DOHH2 (cell line): ENCODE measurements around the gene CD79A.

Experiments
- H3F3A ChIP-seq: fragments of 200-600 bp; sonication (generic), shearing (Covaris generic); 2 replicates; pipeline ENCODE4 v1.6.0; 2016; ENCODE audit warnings: antibody characterized with exemption, mild to moderate bottlenecking; ENCODE audit not compliant: control insufficient read depth, insufficient read depth
- H3K27ac ChIP-seq: fragments of 200-600 bp; sonication (generic); 2 replicates; pipeline ENCODE4 v1.5.1; 2014; ENCODE audit warnings: low read depth, mild to moderate bottlenecking, low read length, moderate library complexity
- H3K27me3 ChIP-seq: fragments of 200-600 bp; sonication (generic); 2 replicates; pipeline ENCODE4 v1.6.1; 2014; ENCODE audit warnings: mild to moderate bottlenecking, low read length, mixed read lengths; ENCODE audit not compliant: control insufficient read depth
- H3K36me3 ChIP-seq: fragments of 200-600 bp; sonication (generic); 2 replicates; pipeline ENCODE4 v1.6.1; 2014; ENCODE audit warnings: mild to moderate bottlenecking, low read length, moderate library complexity, mixed read lengths; ENCODE audit not compliant: control insufficient read depth
- H3K4me1 ChIP-seq: fragments of 200-600 bp; sonication (generic); 2 replicates; pipeline ENCODE4 v1.6.1; 2014; ENCODE audit warnings: mild to moderate bottlenecking, low read length, mixed read lengths; ENCODE audit not compliant: control insufficient read depth
- H3K4me2 ChIP-seq: fragments of 200-600 bp; sonication (generic); 2 replicates; pipeline ENCODE4 v1.6.0; 2014; ENCODE audit warnings: mild to moderate bottlenecking, low read length, moderate library complexity
- H3K4me3 ChIP-seq: fragments of 200-600 bp; sonication (generic); 2 replicates; pipeline ENCODE4 v1.5.1; 2014; ENCODE audit warnings: mild to moderate bottlenecking, low read length, mixed read lengths
- H3K79me2 ChIP-seq: fragments of 200-600 bp; sonication (generic); 2 replicates; pipeline ENCODE4 v1.6.1; 2014; ENCODE audit warnings: mild to moderate bottlenecking, low read length, mixed read lengths; ENCODE audit not compliant: control insufficient read depth
- H3K9me2 ChIP-seq: fragments of 200-600 bp; sonication (generic); replicated peaks from 2 replicates; pipeline ENCODE4 v1.6.1; 2014; ENCODE audit warnings: mild to moderate bottlenecking, low read length, mixed read lengths; ENCODE audit not compliant: control insufficient read depth
- H3K9me3 ChIP-seq: fragments of 200-600 bp; sonication (generic); 2 replicates; pipeline ENCODE4 v1.6.1; 2014; ENCODE audit warnings: antibody characterized with exemption, low read length, mixed read lengths; ENCODE audit not compliant: control insufficient read depth, insufficient read depth
- H4K20me1 ChIP-seq: fragments of 200-600 bp; sonication (generic); 2 replicates; pipeline ENCODE4 v1.6.0; 2014; ENCODE audit warnings: low read depth, mild to moderate bottlenecking, antibody characterized with exemption, low read length, moderate library complexity; ENCODE audit not compliant: control insufficient read depth, insufficient read depth
- CTCF ChIP-seq: fragments of 200-600 bp; sonication (generic); IDR thresholded peaks from one replicate; pipeline ENCODE4 v1.5.1; 2014; ENCODE audit warnings: antibody characterized with exemption, mild to moderate bottlenecking, low read depth, low read length; ENCODE audit not compliant: poor library complexity, severe bottlenecking
- EZH2phosphoT487 ChIP-seq: fragments of 200-600 bp; sonication (generic); IDR thresholded peaks from 2 replicates; pipeline ENCODE4 v1.6.1; 2017; ENCODE audit warnings: borderline replicate concordance, mild to moderate bottlenecking, antibody characterized with exemption, low read length, moderate library complexity, mixed read lengths

Gene CD79A

GRCh38 chr19:41909706-41910105 lies 32.6 kb downstream of the CD79A start:
- Histone ChIP-seq H3K27ac (no peak overlapping the region), H3K36me3 (peaks cover 25% of the 10 kb centered on the region), H3K27me3 (peaks cover 12% of the 10 kb centered on the region), H3K4me3 (no peak overlapping the region), H3K79me2 (no peaks in the 10 kb centered on the region), H3K9me2 (no peaks in the 10 kb centered on the region), H3K4me2 (no peak overlapping the region), H3F3A (peaks cover 8% of the 10 kb centered on the region), H4K20me1 (no peaks in the 10 kb centered on the region), H3K4me1 (peaks cover 15% of the 10 kb centered on the region), H3K9me3 (no peaks in the 10 kb centered on the region)
- no peak for TF ChIP-seq CTCF
- no peak for TF ChIP-seq EZH2phosphoT487

DNA sequence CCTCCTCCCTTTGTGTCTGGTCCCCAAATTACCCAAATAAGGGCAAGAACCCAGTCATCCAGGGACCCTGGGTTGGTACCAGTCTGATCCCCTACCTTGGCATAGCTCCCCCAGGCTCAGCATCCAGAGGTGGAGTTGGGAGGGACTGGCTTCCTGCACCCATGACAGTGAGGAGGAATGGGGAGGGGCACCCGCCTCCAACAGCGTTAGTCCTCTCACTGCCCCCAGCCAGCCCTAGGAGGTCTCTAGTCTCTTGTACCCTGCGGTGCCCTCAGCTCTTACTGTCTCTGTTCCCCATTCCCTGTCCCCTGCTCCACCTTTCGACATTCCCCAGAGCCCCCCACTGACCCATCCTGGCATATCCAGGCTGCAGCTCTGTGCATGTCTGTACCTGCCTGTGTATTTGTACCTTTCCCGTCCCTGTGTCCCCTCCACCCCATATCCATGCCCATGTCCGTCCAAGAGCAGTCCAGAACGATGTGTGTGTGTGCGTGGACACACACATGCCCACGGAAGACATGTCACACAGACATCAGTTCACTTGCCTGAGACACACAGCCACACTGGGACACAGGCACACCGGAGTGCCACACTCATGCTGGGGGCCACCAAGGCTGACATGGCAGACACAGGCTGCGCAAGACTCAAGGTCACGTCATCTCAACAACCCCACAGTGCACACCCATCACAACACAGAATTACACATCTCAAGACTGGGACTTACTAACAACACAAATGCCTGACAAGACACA lies 33.3 kb downstream of the CD79A start:
- Histone ChIP-seq H3K9me3 (no peaks in the 10 kb centered on the region), H3K4me3 (no peak overlapping the region), H3K79me2 (no peaks in the 10 kb centered on the region), H3K9me2 (no peaks in the 10 kb centered on the region), H3K36me3 (peaks cover 18% of the 10 kb centered on the region), H3K27ac (no peak overlapping the region), H3K27me3 (peaks cover 16% of the 10 kb centered on the region), H3F3A (peaks cover 8% of the 10 kb centered on the region), H3K4me2 (no peak overlapping the region), H4K20me1 (no peaks in the 10 kb centered on the region), H3K4me1 (peaks cover 19% of the 10 kb centered on the region)
- TF ChIP-seq EZH2phosphoT487 (no peak), CTCF (no peak)

GRCh38 chr19:41910992-41911888 lies 34.2 kb downstream of the CD79A start:
- peaks cover 19% of the 10 kb centered on the region for H3K4me1 ChIP-seq
- peaks cover 8% of the 10 kb centered on the region for H3F3A ChIP-seq
- peaks cover 23% of the 10 kb centered on the region for H3K27me3 ChIP-seq
- no peaks in the 10 kb centered on the region for H3K79me2 ChIP-seq
- H3K4me3 ChIP-seq: no peak overlapping the region
- 0 out of 2 replicates have a peak overlapping the region, but pooled peaks have one; percentile 6 for H3K4me2 ChIP-seq
- no peak overlapping the region for H3K27ac ChIP-seq
- peaks cover 9% of the 10 kb centered on the region for H3K36me3 ChIP-seq
- TF ChIP-seq CTCF (no peak), EZH2phosphoT487 (no peak)
- H3K9me3 ChIP-seq: no peaks in the 10 kb centered on the region
- H3K9me2 ChIP-seq: no peaks in the 10 kb centered on the region
- H4K20me1 ChIP-seq: peaks cover 3% of the 10 kb centered on the region; the same call in 1 of the 2 replicates
